HG02852 (cell line): ENCODE measurements around the gene DBF4B.
A peak's percentile ranks its signal among the peaks of the same experiment; 100 is the strongest.

ENCODE experiments used
- ATAC-seq: cut with Tn5 transposase; IDR thresholded peaks from one replicate; pipeline ENCODE4 v1.9.1; 2021; ENCODE audit warnings: mild to moderate bottlenecking, moderate library complexity; ENCODE audit not compliant: unreplicated experiment

The DBF4B gene

DNA sequence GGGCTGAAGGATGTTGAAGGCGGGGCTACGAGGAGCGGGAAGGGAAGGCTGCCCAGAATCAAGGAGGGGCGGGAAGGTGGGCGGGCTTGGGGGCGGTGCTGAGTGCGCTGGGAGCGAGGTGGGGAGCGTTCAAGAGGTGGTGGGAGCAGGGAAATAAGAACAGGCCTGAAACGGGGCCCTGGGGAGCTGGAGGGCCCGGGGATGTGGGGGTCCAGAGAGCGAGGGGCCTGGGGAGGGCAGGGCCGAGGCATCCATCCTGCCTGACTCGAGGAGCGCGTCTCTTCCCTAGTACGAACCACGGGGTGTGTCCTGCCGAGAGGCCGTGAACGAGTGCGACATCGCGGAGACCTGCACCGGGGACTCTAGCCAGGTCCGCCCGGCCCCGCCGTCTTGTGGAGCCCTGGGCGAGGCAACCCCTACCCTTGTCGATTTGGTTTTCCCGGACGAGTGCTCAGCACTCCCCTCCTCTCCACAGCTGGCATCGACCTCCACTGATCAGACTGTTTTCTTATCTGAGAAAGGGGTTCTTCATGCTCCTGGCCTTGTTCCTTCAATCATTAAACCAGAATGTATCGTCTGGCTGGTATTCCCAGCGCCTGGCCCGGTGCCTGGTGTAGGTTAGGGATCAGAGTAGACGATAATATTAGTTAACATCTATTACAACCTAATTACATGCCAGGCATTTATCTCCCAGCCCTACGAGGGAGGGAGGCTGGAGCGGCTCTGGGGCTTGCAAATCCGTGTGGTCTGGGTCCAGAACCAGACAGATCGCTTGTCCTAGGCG is 67.6 kb downstream of the DBF4B start:
- peak; percentile 2 for ATAC-seq

DNA sequence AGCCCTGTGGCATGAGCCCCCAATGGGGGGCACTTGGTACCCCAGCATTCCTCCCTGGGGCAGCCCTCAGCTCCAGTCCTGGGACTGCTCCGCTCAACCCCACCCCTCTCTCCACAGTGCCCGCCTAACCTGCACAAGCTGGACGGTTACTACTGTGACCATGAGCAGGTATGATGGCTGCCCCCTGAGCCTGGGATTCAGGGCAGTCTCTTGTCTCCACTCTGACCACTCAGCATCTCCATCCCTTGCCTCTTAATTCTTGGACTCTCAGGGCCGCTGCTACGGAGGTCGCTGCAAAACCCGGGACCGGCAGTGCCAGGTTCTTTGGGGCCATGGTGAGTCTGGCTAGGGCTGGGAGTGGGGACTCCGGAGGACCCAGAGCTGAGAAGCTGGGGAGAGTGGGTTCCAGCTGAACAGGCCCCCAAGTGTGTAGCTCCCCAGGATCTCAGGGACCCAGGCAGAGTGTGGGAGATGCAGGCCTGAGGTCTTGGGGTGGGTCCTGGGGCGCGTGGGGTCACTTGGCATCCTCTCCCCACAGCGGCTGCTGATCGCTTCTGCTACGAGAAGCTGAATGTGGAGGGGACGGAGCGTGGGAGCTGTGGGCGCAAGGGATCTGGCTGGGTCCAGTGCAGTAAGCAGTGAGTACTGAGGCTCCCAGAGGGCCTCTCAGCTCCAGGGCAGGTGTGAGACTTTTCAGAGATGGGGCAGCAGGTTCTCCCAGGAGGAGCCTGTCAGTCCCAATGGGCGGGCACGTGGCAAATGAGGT is 68.3 kb downstream of the DBF4B start:
- ATAC-seq = no peak

DNA sequence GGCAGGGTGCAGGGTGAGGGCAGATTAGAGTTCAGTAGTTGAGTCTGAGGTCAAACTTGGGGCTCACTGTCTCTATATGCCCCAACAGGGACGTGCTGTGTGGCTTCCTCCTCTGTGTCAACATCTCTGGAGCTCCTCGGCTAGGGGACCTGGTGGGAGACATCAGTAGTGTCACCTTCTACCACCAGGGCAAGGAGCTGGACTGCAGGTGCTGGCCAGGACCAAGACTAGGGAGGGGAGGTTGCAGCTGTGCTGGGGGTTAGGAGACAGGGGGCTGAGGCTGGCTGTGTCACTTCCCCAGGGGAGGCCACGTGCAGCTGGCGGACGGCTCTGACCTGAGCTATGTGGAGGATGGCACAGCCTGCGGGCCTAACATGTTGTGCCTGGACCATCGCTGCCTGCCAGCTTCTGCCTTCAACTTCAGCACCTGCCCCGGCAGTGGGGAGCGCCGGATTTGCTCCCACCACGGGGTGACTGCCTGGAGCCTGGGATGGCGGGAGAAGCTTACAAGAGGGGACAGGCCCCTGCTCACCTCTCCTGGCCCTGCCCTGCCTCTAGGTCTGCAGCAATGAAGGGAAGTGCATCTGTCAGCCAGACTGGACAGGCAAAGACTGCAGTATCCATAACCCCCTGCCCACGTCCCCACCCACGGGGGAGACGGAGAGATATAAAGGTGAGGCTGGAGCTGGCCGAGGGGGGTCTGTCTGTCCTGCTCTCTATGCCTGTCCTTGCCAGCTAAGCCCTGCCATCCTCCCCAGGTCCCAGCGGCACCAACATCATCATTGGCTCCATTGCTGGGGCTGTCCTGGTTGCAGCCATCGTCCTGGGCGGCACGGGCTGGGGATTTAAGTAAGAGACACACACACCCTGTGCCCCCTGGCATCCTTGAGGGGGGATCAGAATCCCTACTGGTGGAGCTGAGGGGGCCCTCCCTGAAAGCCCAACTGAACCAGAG is 69.2 kb downstream of the DBF4B start:
- ATAC-seq = no peak

DNA sequence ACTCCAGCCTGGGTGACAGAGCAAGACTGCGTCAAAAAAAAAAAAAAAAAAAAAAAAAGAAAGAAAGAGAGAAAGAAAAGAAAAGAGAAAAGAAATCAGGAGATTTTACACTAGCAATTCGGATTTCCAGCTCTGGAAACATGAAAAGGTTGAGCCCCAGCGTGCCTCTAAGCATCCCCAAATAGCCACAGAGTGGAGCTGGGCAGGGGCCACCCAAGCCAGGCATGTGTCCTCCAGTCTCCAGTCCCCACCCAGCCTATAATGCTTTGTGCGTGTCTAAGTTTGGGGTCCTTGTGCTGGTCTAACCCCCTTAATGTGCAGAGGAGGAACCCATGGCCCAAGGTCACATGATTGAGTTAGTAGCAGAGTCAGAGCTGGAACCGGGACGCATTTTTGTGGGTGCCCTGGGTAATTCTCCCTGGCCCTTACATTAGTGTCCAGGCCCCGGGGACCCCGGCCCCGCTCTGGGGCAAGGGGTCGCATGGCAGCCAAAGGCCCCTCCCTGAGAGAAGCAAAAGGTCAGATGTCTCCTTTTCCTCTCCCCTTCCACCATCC is 70.3 kb downstream of the DBF4B start:
- no peak for ATAC-seq

DNA sequence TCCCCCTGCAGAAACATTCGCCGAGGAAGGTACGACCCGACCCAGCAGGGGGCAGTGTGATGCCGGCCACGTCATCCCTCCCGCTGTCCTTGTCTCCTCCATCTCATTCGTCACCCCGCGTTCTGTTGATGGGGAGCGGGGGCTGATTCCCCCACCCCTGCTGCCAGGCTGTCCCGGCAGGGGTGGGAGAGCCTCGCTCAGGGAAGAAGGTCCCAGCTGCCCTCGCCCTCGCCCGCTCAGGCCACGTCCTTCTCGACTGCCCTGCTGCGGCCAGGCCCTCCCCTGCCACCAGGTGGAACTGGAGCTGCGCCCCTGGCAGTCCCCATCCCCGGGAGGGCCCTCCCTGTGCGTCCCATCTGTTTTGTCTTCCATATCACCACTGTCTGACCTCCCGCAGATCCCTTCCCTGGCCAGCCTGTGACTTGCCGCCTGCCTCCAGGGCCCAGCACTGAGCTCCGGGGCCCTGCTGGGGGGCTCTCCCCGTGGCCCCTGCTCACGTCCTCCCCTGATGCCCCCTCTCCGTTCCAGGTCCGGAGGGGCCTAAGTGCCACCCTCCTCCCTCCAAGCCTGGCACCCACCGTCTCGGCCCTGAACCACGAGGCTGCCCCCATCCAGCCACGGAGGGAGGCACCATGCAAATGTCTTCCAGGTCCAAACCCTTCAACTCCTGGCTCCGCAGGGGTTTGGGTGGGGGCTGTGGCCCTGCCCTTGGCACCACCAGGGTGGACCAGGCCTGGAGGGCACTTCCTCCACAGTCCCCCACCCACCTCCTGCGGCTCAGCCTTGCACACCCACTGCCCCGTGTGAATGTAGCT is 71.0 kb downstream of the DBF4B start:
- peak; percentile 28 for ATAC-seq

DNA sequence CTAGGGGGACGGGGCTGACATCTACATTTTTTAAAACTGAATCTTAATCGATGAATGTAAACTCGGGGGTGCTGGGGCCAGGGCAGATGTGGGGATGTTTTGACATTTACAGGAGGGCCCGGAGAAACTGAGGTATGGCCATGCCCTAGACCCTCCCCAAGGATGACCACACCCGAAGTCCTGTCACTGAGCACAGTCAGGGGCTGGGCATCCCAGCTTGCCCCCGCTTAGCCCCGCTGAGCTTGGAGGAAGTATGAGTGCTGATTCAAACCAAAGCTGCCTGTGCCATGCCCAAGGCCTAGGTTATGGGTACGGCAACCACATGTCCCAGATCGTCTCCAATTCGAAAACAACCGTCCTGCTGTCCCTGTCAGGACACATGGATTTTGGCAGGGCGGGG is 71.7 kb downstream of the DBF4B start:
- no peak for ATAC-seq

DNA sequence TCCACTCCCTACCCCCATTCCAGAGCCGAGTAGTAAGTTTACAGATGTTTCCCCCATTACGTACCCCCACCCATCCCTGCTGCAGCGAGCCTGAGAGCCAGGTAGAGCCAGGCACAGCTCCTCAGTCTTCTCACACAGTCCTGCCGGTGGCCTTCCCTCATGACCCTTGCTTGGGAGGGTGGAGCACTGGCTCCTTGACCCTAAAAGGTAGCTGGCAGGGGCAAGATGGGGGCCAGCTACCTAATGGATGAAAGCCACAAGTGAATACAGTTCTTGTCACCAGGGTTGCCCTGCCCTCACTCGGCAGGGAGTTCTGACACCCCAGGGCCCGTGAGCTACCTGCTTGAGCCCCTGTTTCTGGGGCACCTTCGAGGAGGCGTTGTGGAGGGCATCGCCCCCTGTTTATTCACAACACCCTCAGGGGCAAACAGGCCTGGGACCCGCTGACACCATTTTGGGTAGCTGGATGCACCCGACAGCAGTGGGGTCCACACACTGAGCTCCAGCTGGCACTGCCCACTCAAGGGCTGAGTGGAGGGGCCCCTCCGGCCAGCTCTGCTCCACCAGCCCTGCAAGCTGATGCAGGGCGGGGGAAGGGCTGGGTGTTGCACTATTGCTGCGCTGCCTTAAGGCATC is 72.5 kb downstream of the DBF4B start:
- no peak for ATAC-seq

DNA sequence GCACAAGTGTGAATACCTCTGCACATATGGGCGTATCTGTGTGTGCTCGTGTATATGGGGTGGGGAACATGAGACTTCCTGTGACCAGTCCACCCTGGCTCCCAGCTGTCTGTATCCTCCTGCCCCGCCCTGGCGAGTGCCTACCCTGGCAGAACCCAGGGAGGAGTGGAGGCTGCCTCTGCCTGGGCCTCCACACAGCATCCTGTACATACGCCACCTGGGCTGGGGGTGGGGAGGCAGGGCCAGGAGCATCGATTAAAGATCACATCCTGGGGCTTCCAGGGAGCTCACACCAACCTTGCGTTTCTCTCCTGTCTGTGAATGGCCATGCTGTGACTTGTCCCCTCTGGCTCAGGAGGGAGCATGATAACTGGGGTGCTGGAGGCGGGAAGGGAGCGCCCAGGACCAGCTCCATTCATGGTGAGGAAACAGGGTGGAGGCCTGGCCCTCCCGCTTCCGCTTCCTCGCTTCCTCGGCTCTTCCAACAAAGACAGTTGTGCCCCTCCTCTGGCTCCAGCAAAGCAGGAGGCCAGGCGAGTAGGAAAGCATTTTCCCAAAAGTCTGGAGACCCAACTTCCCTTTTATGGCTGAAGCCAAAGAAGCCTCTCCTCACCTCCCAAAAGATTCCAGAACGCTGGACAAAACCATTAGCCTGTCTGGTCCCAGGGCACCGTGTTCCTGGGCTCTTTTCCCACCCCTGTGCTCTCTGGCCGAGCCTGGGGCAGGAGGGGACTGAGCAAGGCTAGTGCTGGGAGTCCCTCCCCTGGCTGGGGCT is 73.3 kb downstream of the DBF4B start:
- ATAC-seq = no peak

DNA sequence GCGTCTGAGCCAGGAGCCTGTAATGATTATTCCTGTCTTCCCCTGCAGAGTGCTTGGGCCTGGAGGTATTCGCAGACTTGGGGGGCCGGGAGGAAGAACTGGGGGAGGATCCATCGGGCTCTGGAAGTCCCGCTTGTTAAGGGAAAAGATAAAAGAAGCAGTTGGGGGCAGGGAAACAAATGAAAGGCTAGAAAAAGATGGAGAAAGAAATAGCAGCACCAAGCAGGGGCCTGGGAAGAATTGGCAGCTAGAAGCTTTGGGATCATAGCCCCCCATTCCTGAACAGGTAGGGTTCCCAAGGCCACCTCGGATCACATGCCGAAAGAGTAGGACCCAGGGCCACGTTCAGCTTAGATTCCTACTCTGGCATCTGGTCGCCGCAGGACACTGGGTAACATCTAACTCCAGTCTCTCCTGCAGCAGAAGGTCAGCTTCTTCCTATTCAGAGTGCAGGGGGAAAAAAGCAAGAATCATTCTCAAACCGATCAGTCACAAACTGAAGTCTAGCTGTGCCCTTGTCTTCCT is 73.9 kb downstream of the DBF4B start:
- ATAC-seq = no peak

DNA sequence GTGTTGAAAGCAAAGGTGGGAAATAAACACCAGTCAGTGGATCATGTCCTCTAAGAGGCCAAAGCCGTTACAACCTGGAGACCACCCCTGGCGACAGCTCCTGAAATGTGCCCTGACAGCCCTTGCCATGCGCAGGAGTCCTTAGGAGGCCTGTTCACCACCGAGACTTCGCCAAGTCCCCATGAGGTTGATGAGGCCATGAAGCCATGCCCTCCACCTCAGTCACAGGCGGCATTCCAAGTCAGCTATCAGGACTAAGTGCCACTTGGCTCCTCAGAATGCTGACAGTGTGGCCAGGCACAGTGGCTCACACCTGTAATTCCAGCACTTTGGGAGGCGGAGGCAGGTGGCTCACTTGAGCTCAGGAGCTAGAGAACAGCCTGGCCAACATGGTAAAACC is 77.5 kb downstream of the DBF4B start:
- ATAC-seq = no peak

DNA sequence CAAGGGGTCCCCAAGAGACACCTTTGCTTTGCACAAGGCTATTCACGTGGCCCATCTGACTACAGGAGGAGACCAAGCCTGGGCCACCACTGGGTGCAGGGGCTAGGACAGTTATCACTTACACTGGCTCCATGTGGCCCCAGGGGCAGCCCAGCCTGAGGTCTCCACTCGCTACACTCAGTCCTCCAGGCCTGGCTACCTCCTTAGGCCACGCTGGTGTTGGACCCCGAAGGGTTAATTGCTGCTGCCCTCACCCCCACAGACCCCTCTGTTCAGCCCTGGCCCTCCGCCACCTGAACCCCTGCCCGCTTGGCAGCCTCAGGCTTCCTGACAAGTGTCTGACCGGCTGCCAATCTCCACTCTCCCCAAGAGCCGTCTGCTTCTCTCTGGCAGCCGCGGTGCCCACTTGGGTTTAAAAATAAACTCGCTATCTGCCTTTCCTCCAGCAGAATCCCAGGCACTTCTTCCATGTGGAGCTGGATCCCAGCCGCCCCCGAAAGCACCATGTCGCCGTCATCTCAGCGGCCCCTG is 78.2 kb downstream of the DBF4B start:
- ATAC-seq = no peak

DNA sequence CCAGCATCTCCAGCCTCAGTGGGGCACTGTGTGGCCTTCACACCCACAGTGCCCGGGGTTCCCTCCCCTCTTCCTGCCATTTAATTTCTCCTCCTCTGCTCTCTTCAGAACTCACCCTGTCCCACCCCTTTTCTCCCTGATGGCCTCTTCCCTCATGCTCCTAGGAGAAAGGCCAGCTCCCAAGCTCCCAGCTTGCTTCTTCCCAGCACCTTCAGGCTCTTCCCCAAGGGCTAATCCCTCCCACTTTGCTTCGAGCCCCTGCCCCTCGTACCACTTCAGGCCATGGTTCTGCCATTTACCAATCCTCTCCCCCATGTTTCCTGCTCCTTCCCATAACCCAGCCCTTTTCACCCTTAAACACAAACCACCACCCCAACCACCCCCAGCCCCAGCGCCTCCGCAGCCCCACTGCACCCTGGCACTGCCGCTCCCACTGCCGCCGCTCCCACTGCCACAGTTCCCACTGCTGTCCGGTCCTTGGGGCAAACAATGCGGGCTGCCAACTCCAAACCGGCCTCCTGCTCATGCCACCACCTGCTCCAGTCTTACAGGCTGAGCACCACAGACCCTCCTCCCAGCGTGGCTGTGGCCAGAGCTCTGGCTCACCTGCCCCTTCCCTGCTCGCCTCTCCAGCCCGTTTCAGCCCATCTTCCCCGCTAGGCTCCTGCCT is 78.9 kb downstream of the DBF4B start:
- no peak for ATAC-seq

DNA sequence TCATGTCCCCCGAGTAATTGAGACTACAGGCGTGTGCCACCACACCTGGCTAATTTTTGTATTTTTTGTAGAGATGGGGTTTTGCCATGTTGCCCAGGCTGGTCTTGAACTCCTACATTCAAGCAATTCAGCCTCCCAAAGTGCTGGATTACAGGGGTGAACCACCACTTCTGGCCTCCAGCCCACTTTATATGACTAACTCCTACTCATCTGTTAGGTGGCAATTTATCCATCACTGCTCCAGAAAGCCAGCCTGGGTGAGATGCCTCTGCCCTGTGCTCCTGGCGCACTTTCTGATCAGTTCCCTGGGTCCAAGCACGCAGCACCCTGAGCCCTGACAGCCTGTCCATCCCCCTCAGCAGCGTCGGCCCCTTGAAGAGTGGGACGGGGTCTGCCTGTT is 79.7 kb downstream of the DBF4B start:
- ATAC-seq = no peak

DNA sequence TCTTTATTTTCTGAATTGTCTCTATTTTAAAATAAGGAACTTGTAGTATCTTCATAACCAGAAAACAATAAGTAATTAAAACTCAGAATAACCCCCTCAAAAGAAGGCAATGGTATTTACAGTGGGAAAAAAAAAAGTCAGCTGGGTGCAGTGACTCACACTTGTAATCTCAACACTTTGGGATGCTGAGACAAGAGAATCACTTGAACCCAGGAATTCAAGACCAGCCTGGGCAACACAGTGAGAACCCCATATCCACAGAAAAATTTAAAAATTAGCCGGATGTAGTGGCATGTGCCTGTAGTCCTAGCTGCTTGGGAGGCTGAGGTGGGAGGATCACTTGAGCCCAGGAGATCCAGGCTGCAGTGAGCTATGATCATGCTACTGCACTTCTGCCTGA is 83.8 kb downstream of the DBF4B start:
- ATAC-seq = no peak

DNA sequence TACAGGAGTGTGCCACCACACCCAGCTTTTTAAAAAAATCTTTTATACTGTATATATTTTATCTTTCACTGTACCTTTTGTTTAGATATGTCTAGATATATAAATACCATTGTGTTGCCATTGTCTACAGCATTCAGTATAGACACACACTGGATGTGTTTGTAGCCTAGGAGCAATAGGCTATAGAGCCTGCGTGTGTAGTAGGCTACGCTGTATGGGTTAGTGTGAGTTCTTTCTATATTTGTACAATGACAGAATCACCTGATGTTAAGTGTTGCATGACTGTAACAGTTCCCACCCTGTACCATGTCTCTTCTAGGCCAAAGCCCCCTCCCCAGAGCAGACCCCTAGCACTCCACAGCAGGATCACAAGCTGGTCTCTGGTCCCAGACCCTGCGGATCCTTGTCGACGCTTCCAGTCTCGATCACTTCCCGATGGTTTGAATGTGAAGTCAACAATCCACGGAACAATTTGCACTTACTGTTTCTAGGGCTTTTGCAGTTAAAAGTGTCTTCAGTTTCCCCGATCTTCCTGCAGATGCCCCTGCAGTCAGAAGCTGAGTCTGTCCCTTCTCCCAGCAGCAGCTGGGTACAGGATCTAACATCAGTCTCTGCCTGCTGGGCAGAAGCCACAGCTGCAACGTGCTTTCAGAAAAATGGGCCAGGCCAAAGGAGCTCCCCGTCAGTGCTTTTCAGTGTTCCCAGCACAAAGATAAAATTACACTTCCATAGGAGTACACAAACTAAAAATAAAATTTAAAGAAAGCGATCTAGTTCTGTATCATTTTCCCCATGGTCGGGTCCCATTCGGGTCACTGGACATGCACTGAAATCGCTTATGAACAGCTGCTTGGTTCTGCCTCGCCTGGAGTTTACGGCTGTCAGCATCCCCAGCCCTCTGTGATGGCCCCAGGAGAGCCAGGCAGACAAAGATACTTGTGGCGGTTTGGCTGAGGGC is 85.7 kb downstream of the DBF4B start:
- no peak for ATAC-seq

DNA sequence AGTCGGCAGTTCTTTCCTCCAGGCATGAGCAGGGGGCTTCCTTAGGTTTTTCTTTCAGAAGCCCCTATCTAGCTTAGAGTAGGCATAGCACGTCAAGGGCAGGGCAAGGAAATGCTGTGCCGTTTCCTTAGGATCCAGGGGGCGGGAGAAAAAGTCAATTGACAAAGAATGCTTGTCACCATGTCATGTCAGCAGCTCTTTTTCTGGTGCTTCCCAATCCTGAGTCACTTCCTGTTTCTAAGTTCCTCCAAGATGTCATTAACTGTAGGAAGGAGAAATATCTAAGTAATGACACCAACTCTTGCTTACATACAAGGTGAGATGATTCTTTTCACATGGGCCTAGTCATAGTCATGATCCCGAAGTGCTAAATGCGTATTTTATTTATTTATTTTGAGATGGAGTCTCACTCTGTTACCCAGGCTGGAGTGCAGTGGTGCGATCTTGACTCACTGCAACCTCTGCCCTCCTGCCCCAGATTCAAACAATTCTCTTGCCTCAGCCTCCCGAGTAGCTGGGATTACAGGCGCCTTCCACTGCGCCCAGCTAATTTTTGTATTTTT is 86.5 kb downstream of the DBF4B start:
- no peak for ATAC-seq
